NCI-H2029 treated with DMSO at 0.1 percent for 48 hours (cell line): Measurements from ENCODE around the gene FAM131B.

Source experiments
- DNase-seq: peaks from one replicate; lab custom pipeline; 2025; lab: John Stamatoyannopoulos, UW

The FAM131B gene

DNA sequence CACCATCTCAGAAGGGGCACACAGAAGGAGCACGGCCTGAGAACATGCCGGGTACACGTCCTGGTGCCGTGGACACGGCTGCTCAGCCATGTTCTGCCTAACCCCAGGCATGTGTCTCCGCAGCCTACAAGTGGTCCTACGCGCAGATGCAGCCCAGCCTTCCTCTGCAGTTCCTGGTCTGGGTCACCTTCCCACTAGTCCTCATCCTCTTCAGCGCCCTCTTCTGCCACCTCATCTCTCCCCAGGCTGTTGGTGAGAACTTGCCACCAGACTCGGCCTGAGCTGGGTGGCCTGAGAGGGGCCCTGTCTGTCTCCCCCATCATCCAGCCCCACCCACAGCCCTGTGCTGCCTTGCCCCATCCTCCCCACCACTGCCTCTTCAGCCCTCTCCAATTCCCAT is 41.3 kb downstream of the FAM131B start:
- no peak for DNase-seq

DNA sequence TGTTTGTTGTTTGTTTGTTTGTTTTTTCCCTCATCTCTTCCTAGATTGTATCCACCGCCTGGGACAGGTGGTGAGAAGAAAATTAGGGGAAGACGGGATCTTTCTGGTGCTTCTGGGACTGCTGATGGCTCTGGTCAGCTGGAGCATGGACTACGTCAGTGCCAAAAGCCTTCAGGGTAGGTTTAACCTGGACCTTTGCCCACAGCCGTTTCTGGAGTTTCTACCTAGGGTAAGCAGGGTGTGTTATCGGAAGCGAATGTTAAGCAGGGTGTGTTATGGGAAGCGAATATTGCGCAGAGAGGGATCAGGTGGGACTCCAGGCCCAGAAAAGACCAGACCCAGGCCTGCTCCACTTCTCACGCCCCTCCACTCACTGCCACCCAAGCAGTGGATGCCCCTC is 41.9 kb downstream of the FAM131B start:
- DNase-seq = no peak

DNA sequence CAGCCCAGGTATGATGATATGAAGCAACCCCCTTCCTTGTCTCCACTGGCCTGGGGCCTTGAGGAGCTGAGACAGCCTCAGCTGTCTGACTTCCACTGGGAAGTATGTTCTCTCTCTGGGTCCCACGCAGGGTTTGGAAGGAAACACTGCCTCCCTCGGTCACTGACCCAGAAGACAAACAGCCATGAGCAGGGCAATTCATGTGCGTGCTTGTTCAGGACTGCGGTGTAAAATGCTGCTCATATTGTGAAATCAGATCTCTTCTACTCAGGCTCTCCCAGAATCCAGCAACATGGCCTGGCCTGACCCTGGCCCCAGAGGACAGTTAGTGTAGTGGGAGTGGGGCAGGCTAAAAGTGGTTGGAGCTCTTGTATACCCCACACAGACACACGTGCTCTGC is 43.9 kb downstream of the FAM131B start:
- no peak for DNase-seq

DNA sequence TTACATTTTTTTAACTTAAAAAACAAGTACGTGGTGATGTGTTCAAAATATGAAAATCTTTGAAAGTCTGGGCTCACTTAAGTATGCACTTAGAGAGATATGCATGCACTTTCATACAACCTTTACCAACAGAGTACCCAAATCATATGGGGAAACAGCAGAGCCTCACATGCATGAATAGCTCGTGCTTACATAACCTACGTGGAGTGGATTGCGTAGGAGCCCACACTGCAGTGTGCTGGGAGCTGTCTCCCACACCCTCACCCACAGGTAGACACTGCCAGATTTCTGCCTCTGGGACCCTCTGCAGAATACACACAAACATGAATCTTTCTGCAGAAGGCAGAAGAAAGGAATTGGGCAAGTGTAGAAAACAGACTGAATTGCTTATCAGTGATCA is 46.0 kb downstream of the FAM131B start:
- DNase-seq = no peak

DNA sequence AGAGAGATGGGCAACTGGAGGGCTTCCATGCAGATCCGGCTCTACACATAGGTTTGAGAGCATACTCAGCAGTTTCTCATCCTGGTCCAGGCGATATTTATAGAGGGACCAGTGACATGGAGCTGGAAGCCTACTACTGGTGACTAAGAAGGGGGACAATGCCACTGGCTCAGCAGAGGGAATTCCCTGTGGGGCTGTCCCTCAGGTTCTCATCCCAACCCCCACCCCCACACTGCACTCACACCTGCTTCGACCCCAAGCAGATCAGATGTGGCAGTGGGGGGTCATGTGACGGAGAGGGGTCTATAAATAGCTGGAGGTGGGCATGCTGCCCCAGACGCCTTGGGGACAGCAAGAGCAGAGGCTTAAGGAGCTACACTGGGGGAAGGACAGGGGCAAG is 46.7 kb downstream of the FAM131B start, which contains the start of gene CLCN1:
Gene CLCN1, plus strand, starts transcription at position 336 of the 400 bp plus-strand sequence. CDS start 102 bp downstream, outside the sequence.
- no peak for DNase-seq

DNA sequence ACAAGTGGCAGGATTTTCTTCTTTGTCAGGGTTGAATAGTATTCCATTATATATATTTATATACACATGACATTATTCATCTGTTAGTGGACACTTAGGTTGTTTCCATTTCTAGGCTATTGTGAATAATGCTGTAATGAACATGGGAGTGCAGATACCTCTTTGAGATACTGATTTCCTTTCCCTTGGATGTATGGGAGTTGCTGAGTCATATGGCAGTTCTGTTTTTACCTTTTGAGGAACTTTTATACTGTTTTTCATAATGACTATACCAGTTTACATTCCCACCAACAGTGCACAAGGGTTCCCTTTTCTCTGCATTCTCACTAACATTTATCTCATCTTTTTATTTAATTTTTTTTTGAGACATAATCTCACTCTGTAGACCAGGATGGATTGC is 48.4 kb downstream of the FAM131B start:
- DNase-seq = no peak

DNA sequence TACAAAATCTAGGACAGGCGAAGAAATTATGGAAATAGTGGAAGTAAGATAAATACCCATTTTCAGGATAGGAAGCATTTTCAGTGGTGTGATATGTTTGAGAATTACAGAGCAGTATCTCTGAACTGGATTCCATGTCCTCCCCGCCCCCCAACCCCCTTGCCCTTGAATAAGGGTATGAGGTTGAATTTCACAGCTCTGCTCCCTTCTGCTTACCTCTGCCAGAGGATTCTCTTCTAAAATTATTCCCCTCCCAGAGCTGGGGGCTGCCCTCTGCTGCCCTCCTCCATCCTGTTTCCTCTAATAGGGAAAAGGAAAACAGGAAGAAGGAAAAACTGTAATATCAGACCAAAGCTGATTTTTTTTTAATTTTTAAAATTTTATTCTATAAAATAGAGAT is 53.9 kb downstream of the FAM131B start:
- no peak for DNase-seq

DNA sequence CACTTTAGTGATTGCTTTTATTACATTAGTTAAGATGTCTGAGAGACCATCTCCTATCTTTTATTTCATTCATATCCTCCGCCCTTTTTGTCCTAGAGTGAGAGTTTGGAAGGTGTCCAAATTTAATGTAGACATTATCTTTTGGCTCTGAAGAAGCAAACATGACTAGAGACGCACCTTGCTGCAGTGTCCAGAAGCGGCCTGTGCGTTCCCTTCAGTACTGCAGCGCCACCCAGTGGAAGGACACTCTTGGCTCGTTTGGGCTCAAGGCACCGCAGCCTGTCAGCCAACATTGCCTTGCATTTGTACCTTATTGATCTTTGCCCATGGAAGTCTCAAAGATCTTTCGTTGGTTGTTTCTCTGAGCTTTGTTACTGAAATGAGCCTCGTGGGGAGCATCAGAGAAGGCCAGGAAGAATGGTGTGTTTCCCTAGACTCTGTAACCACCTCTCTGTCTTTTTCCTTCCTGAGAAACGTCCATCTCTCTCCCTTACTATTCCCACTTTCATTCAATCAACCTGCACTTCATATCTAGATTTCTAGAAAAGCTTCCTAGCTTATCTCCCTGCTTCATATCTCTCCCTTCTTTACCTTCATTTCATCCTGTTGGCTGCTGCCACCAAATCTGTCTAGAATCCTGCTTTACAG is 57.0 kb downstream of the FAM131B start:
- peak; percentile 36 for DNase-seq

DNA sequence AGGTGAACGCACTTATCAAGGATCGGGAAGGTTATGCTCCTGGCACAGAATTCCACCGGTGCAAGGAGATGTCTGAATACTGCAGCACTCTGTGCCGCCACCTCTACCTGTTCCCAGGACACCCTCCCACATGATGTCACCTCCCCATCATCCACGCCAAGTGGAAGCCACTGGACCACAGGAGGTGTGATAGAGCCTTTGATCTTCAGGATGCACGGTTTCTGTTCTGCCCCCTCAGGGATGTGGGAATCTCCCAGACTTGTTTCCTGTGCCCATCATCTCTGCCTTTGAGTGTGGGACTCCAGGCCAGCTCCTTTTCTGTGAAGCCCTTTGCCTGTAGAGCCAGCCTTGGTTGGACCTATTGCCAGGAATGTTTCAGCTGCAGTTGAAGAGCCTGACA is 57.6 kb downstream of the FAM131B start:
- DNase-seq = no peak

DNA sequence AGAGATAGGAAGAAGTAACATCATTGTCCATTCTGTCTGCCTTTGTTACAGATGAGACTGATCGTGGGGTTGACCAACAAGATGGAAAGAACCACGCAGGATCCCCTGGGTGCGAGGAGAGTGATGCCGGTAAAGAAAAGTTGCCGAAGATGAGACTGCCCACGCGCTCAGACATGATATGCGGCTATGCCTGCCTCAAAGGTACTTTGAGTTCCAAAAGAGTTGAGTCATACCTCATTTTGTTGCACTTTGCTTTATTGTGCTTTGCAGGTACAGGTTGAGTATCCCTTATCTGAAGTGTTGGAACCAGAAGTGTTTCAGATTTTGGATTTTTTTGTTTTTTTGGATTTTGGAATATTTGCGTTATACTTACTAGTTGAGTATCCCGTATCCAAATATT is 58.8 kb downstream of the FAM131B start:
- DNase-seq = no peak
